ENCODE data around the gene HSD11B1. TPM values are rescaled to one million over a fixed set of nuclear protein-coding genes. Genes with fewer than 3 reads are reported as not detected.

The HSD11B1 gene
- total RNA-seq, 2 donors from 2014 or later: 9.3 to 29.1 TPM

DNA sequence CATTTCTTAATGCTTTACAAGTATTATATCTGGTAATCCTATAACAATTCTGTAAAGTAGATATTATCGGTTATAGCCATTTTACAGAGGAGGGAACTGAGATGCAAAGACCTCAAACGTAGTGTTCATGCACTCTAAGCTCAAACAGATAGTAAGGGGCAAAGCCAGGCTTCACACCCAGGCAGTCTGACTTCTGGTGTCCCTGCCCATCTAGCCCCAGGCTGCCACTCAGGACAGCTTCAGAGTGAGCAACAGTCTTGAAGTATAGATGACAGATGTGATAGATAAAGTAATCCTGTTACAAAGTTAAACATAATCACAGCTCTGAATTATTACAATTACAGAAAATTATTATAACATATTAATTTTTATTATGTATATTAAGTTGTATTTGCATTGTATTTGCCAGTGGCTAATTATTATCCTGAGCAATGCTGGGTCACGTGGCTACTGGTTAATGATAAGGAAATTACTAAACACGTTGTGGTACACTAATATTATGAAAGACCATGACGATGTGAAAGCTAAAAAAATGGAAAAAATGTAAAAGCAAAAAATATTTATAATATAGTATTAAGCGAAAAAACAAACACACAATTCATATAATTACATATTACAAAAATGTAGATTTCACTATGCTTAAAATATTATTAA is 45.2 kb downstream of the HSD11B1 start:
- Histone ChIP-seq H3K36me3 (no peaks in the 10 kb centered on the region), H3K9me3 (no peaks in the 10 kb centered on the region), H3K27ac (no peak overlapping the region), H3K27me3 (replicated peaks; ENCODE audit: insufficient read depth) (no peaks in the 10 kb centered on the region), H3K4me1 (replicated peaks) (peaks cover 5% of the 10 kb centered on the region), H3K4me3 (no peak overlapping the region)
- intact Hi-C loops (cut with DNase I): loop anchor here (5.0 kb wide), 1 partner anchor 172 kb away; no protein-coding TSS in a partner anchor
- TF ChIP-seq POLR2A (IDR thresholded peaks at IDR 0.05) (no peak), POLR2AphosphoS5 (IDR thresholded peaks at IDR 0.05) (no peak)
- TF ChIP-seq, protein P1, sequence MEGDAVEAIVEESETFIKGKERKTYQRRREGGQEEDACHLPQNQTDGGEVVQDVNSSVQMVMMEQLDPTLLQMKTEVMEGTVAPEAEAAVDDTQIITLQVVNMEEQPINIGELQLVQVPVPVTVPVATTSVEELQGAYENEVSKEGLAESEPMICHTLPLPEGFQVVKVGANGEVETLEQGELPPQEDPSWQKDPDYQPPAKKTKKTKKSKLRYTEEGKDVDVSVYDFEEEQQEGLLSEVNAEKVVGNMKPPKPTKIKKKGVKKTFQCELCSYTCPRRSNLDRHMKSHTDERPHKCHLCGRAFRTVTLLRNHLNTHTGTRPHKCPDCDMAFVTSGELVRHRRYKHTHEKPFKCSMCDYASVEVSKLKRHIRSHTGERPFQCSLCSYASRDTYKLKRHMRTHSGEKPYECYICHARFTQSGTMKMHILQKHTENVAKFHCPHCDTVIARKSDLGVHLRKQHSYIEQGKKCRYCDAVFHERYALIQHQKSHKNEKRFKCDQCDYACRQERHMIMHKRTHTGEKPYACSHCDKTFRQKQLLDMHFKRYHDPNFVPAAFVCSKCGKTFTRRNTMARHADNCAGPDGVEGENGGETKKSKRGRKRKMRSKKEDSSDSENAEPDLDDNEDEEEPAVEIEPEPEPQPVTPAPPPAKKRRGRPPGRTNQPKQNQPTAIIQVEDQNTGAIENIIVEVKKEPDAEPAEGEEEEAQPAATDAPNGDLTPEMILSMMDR (IDR thresholded peaks at IDR 0.05): no peak
- WGBS: 74% methylated on average over 6 of the region's 6 CpGs
- DNase-seq (ENCODE audit: low spot score): no peak

DNA sequence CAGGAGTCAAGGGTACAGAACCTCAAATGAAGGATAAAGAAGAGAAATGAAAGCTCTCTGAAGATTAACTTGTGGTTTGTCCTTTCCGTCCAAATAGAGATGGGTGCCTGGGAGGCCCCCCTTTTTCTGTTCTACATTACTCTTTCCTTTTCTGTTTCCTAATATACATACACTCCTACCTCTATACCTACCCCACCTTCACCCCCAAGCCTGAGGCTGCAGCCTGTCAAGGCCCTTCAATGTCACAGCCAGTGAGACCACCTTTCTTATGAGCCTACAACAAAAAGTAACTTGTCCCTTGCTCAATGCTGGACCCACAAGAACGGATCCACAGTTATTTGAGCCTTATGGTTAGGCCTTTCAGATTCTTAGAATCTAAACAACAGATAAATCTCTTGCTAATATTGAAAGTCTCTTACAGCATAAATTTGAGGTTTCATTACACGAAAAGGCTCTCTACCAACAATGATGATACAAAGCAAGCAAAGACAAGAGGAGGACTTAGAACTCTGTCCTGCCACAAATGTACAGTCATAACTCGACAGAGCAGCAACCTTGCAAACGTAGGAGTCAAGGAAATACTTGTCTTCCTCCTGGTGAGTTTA is 47.1 kb downstream of the HSD11B1 start:
- H3K27me3 ChIP-seq (replicated peaks; ENCODE audit: insufficient read depth): no peaks in the 10 kb centered on the region
- no peaks in the 10 kb centered on the region for H3K9me3 ChIP-seq
- no peak for DNase-seq (ENCODE audit: low spot score)
- H3K36me3 ChIP-seq: no peaks in the 10 kb centered on the region
- no peak overlapping the region for H3K4me3 ChIP-seq
- no peaks in the 10 kb centered on the region for H3K4me1 ChIP-seq (replicated peaks)
- no peak overlapping the region for H3K27ac ChIP-seq
- WGBS: 76% methylated on average over 5 of the region's 5 CpGs
- intact Hi-C loops (cut with DNase I): no loop called here
- TF ChIP-seq POLR2A (IDR thresholded peaks at IDR 0.05) (no peak), POLR2AphosphoS5 (IDR thresholded peaks at IDR 0.05) (no peak)
- TF ChIP-seq, protein P1 (IDR thresholded peaks at IDR 0.05): no peak

DNA sequence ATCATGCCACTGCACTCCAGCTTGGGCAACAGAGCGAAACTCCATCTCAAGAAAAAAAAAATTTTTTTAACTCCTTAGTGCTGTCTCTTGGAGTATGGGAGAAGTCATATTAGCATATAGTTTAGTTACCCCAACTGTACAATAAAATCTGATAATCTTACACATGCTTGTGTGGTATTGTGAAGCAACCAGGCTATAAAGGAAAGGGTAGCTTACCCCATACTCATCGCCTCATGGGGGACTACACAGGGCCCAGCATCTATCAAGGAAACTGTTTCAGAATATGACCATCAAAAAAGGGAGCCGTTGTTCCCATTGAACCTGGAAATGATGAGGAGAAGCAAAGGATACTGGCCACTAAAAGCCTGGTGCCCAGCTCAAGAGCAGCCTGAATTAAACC is 48.2 kb downstream of the HSD11B1 start:
- no peak for TF ChIP-seq POLR2A (IDR thresholded peaks at IDR 0.05)
- TF ChIP-seq POLR2AphosphoS5 (IDR thresholded peaks at IDR 0.05): no peak
- TF ChIP-seq, protein P1 (IDR thresholded peaks at IDR 0.05): no peak
- no peaks in the 10 kb centered on the region for H3K27me3 ChIP-seq (replicated peaks; ENCODE audit: insufficient read depth)
- H3K4me1 ChIP-seq (replicated peaks): no peaks in the 10 kb centered on the region
- no peaks in the 10 kb centered on the region for H3K36me3 ChIP-seq
- no peak overlapping the region for H3K4me3 ChIP-seq
- DNase-seq (ENCODE audit: low spot score): no peak
- no peaks in the 10 kb centered on the region for H3K9me3 ChIP-seq
- no peak overlapping the region for H3K27ac ChIP-seq
- intact Hi-C loops (cut with DNase I): no loop called here
- WGBS: 88% methylated on average over 3 of the region's 3 CpGs

DNA sequence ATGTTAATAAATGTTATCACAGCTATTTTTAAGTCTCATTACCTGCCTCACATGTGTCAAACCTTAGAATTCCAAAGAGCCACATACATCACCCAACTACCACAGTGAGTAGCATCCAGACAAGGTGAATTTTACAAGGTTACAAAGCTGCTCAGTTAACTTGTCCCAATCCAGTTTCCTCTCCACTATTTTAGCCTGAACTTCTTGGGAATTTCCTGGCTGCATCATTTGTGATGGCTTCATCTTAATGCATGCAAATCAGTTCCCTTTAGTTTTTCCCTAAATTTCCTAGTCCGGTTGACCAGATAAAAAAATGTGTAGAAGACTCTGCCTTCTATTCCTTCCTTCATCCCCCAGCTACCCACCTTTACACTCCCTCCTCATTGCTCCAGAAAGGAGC is 50.6 kb downstream of the HSD11B1 start:
- no peak overlapping the region for H3K27ac ChIP-seq
- no peaks in the 10 kb centered on the region for H3K36me3 ChIP-seq
- H3K27me3 ChIP-seq (replicated peaks; ENCODE audit: insufficient read depth): no peaks in the 10 kb centered on the region
- DNase-seq (ENCODE audit: low spot score): no peak
- no peak overlapping the region for H3K4me3 ChIP-seq
- intact Hi-C loops (cut with DNase I): no loop called here
- no peaks in the 10 kb centered on the region for H3K4me1 ChIP-seq (replicated peaks)
- TF ChIP-seq, protein P1 (IDR thresholded peaks at IDR 0.05): no peak
- no peak for TF ChIP-seq POLR2A (IDR thresholded peaks at IDR 0.05)
- no peak for TF ChIP-seq POLR2AphosphoS5 (IDR thresholded peaks at IDR 0.05)
- 100% methylated on average over 1 of the region's 1 CpG for WGBS
- no peaks in the 10 kb centered on the region for H3K9me3 ChIP-seq
